GM12878 (cell line): ENCODE results near the gene ARHGAP9. TPM values are rescaled to one million over a fixed set of nuclear protein-coding genes. Genes with fewer than 3 reads are reported as not detected.

Source experiments
- ATAC-seq: fragments of 200-7000 bp; cut with Tn5 transposase; 3 replicates; pipeline ENCODE4 v1.9.1; 2020; ENCODE audit warnings: mild to moderate bottlenecking, moderate library complexity
- BruUV-seq: library from RNA; stranded (reverse); fragments of 400-500 nt; replicated peaks from 2 replicates; lab custom pipeline; 2021; lab: Mats Ljungman, UMichigan
- CTCF ChIA-PET: fragments of 300-600 bp; sonication (Branson Sonifier 250); formaldehyde crosslinking; extraction: SDS; loops from one replicate; lab custom pipeline; 2021; ENCODE audit warnings: inconsistent platforms; lab: Yijun Ruan, JAX
- POLR2A ChIA-PET: fragments of 350-600 bp; formaldehyde crosslinking; extraction: SDS; loops from one replicate; lab custom pipeline; 2021; ENCODE audit warnings: inconsistent platforms; lab: Charles Lee
- RAD21 ChIA-PET: fragments of 300-600 bp; sonication (Branson Sonifier 250); formaldehyde crosslinking; loops from one replicate; lab custom pipeline; 2023; ENCODE audit warnings: antibody characterized with exemption; ENCODE audit not compliant: unreplicated experiment; lab: Charles Lee
- SMC1A ChIA-PET: fragments of 300-600 bp; sonication (Branson Sonifier 250); formaldehyde crosslinking; loops from one replicate; lab custom pipeline; 2023; ENCODE audit not compliant: unreplicated experiment, uncharacterized antibody; lab: Charles Lee
- DNase-seq: peaks from one replicate; pipeline ENCODE4 v3.0.0-alpha.2; 2011; ENCODE audit warnings: low read depth, low spot score
- FAIRE-seq: peaks from 3 replicates; lab custom pipeline; 2011; peaks lifted over from hg19 to GRCh38; lab: Jason Lieb, UNC
- H2AFZ ChIP-seq: 2 replicates; pipeline ENCODE4 v1.6.0; 2011; ENCODE audit warnings: low read depth, low read length, control low read depth; ENCODE audit not compliant: control insufficient read depth
- H3K27ac ChIP-seq: 2 replicates; pipeline ENCODE4 v1.5.1; 2011; ENCODE audit warnings: control low read depth; ENCODE audit not compliant: control insufficient read depth, insufficient read depth
- H3K27me3 ChIP-seq, 2 experiments: replicated peaks in 1 of 2; 2 replicates each; pipeline versions ENCODE4 v1.6.0 to v1.6.1; 2011; ENCODE audit warnings: low read length in 1 of 2; ENCODE audit not compliant: control insufficient read depth in 2 of 2, insufficient read depth in 2 of 2
- H3K36me3 ChIP-seq, 2 experiments: 2 replicates each; pipeline ENCODE4 v1.5.1; 2011; ENCODE audit warnings: low read length in 1 of 2; ENCODE audit not compliant: control insufficient read depth in 2 of 2, insufficient read depth in 2 of 2
- H3K4me1 ChIP-seq: 2 replicates; pipeline ENCODE4 v1.6.1; 2011; ENCODE audit warnings: mild to moderate bottlenecking, low read length, moderate library complexity, mixed read lengths; ENCODE audit not compliant: control insufficient read depth, insufficient read depth
- H3K4me2 ChIP-seq: 2 replicates; pipeline ENCODE4 v1.6.0; 2011; ENCODE audit warnings: control low read depth; ENCODE audit not compliant: control insufficient read depth, insufficient read depth
- H3K4me3 ChIP-seq: fragments of 200-600 bp; sonication (generic); 2 replicates; pipeline ENCODE4 v1.5.1; 2016
- H3K79me2 ChIP-seq: 2 replicates; pipeline ENCODE4 v1.6.0; 2011; ENCODE audit warnings: low read length; ENCODE audit not compliant: control insufficient read depth, insufficient read depth
- H3K9ac ChIP-seq: 2 replicates; pipeline ENCODE4 v1.8.0; 2011; ENCODE audit warnings: low read length, control low read depth, mixed read lengths; ENCODE audit not compliant: control insufficient read depth, insufficient read depth
- H3K9me3 ChIP-seq: replicated peaks from 3 replicates; pipeline ENCODE4 v1.5.1; 2011; ENCODE audit warnings: mild to moderate bottlenecking, low read length; ENCODE audit not compliant: control insufficient read depth, insufficient read depth
- H4K20me1 ChIP-seq: 2 replicates; pipeline ENCODE4 v1.6.0; 2011; ENCODE audit not compliant: control insufficient read depth, insufficient read depth
- BMI1 ChIP-seq: fragments of 450-650 bp; IDR thresholded peaks from 2 replicates; pipeline ENCODE4 v1.6.1; 2016; ENCODE audit warnings: mild to moderate bottlenecking, moderate library complexity, borderline replicate concordance
- IRF3 ChIP-seq: fragments of 450-650 bp; IDR thresholded peaks from 2 replicates; pipeline ENCODE4 v1.6.1; 2014; ENCODE audit warnings: mild to moderate bottlenecking
- POU2F2 ChIP-seq: IDR thresholded peaks from 3 replicates; pipeline ENCODE4 v1.6.1; 2011; ENCODE audit warnings: low read depth, mild to moderate bottlenecking, low read length, borderline replicate concordance
- WGBS: methylation state at CpG from one replicate; pipeline ENCODE4 v1.1.6; 2016; ENCODE audit warnings: low lambda C conversion rate; ENCODE audit not compliant: insufficient replicate concordance, insufficient coverage; ENCODE audit errors: missing lambda C conversion rate; 5-methylcytosine and 5-hydroxymethylcytosine counted together
- in situ Hi-C: fragments of 300-500 bp; cut with MboI; formaldehyde crosslinking; loops from 9 replicates; pipeline ENCODE4 v1.14.3; 2018; ENCODE audit warnings: mixed read lengths
- intact Hi-C: fragments of 100-400 bp; cut with micrococcal nuclease; formaldehyde crosslinking; loops from one replicate; pipeline ENCODE4 v1.14.2; 2022; ENCODE audit not compliant: unreplicated experiment
- polyA plus RNA-seq, 11 experiments: library from polyadenylated mRNA; depleted of rRNA in 4 of 11; unstranded in 6 of 11; stranded (reverse) in 5 of 11; fragments of >200 nt; fragmentation: Nextera tagmentation in 4 of 11; fragmentation: Illumina TruSeq in 1 of 11; extraction: Ambion mirVana in 4 of 11; extraction: Trizol in 1 of 11; gene quantifications; 1 replicate in 1 of 11; 2 replicates in 10 of 11; pipeline versions ENCODE4 v1.2.1 to v1.2.3, GENCODE V29; 2011 to 2016; ENCODE audit warnings: inconsistent platforms in 2 of 11, missing spikeins in 2 of 11, low read depth in 1 of 11
- total RNA-seq, 4 experiments: library from RNA; depleted of rRNA in 3 of 4; stranded (reverse); fragments of >200 nt in 3 of 4; fragmentation: Illumina TruSeq in 1 of 4; extraction: Trizol in 1 of 4; gene quantifications; 2 replicates each; pipeline versions ENCODE4 v1.2.1 to v1.2.3, GENCODE V29; 2013 to 2021
- TF ChIP-seq, protein P1 (sequence below): fragments of 450-650 bp; formaldehyde crosslinking; IDR thresholded peaks from 2 replicates; pipeline ENCODE4 v1.4.0; 2020; ENCODE audit warnings: mild to moderate bottlenecking, moderate library complexity
- TF ChIP-seq, protein P2 (sequence below): IDR thresholded peaks from 2 replicates; pipeline ENCODE4 v1.6.1; 2011; ENCODE audit warnings: mild to moderate bottlenecking, low read depth, low read length, moderate library complexity; ENCODE audit not compliant: insufficient replicate concordance

Gene ARHGAP9
- total and polyA plus RNA-seq, 10 of the 15 experiments (the other 5 are each of a cell fraction or from before 2014, with no cell fraction given), result 19.5 to 102 (median 76.8) TPM

DNA sequence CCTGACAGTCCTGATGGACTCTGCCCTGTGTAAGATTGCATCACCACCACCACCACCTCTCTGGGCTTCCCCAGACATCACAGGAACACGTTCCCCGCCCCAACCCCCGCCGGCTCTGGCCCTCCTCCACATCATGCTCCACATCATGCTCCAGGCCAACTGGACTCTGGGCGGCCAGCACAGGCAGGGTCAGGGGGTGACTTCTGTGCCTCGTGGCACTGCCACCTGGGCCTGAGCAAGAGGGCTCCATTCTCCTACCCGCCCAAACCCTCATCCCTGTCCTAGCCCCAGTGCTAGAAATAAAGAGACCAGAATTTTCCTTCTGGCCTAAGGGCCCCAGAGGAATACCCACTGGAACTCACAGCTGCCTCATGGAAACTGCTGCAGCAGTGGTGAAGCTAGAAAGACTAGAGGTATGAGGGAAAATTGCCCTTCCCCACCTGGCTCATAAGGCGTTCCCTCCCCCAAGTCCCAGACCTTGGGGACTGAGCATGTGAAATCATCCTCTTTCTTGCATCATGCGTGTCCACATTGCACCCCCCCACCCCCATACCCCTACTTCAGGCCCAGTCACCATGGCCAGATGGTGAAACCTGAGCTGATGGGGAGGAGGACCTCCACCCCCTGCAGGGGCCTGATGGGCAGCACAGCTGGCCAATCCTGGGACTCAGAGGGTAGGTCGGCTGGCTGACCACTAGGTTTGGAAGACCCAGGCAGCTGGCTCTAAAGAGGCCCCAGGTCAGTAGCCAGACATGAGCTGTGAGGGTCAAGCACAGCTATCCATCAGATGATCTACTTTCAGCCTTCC lies 24.9 kb downstream of the ARHGAP9 start, which contains the start of gene INHBE (continued):
- TF ChIP-seq, protein P1, sequence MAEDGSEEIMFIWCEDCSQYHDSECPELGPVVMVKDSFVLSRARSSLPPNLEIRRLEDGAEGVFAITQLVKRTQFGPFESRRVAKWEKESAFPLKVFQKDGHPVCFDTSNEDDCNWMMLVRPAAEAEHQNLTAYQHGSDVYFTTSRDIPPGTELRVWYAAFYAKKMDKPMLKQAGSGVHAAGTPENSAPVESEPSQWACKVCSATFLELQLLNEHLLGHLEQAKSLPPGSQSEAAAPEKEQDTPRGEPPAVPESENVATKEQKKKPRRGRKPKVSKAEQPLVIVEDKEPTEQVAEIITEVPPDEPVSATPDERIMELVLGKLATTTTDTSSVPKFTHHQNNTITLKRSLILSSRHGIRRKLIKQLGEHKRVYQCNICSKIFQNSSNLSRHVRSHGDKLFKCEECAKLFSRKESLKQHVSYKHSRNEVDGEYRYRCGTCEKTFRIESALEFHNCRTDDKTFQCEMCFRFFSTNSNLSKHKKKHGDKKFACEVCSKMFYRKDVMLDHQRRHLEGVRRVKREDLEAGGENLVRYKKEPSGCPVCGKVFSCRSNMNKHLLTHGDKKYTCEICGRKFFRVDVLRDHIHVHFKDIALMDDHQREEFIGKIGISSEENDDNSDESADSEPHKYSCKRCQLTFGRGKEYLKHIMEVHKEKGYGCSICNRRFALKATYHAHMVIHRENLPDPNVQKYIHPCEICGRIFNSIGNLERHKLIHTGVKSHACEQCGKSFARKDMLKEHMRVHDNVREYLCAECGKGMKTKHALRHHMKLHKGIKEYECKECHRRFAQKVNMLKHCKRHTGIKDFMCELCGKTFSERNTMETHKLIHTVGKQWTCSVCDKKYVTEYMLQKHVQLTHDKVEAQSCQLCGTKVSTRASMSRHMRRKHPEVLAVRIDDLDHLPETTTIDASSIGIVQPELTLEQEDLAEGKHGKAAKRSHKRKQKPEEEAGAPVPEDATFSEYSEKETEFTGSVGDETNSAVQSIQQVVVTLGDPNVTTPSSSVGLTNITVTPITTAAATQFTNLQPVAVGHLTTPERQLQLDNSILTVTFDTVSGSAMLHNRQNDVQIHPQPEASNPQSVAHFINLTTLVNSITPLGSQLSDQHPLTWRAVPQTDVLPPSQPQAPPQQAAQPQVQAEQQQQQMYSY, result no peak
- TF ChIP-seq, protein P2, sequence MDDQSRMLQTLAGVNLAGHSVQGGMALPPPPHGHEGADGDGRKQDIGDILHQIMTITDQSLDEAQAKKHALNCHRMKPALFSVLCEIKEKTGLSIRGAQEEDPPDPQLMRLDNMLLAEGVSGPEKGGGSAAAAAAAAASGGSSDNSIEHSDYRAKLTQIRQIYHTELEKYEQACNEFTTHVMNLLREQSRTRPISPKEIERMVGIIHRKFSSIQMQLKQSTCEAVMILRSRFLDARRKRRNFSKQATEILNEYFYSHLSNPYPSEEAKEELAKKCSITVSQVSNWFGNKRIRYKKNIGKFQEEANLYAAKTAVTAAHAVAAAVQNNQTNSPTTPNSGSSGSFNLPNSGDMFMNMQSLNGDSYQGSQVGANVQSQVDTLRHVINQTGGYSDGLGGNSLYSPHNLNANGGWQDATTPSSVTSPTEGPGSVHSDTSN, result peak; percentile 85
- TF ChIP-seq BMI1, result no peak
- no peak for TF ChIP-seq POU2F2

DNA sequence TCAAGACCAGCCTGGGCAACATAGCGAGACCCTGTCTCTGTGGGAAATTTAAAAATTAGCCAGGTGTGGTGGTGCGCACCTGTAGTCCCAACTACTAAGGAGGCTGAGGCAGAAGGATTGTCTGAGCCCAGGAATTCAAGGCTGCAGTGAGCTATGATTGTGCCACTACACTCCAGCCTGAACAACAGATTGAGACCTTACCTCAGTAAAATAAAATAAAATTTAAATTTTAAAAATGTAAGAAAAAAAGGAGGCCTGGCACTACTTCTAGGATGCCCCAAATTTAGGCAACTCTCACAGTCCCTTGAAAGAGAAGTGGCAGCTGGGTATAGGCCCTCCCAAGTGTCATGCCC lies 25.5 kb downstream of the ARHGAP9 start:
- ChIA-PET CTCF (interaction anchor here (0.8 to 11.0 kb wide), 27 partner anchors 8 to 268 kb away, joined by 3 to 540 read pairs (median 19); partner anchors contain the start of genes SHMT2 and STAC3), RAD21 (interaction anchor here (1.7 to 6.8 kb wide), 10 partner anchors 8 to 241 kb away, joined by 5 to 224 read pairs (median 33); partner anchors contain the start of genes INHBC and STAC3), POLR2A (interaction anchor here (0.5 to 6.1 kb wide), 7 partner anchors 20 to 207 kb away, joined by 3 to 29 read pairs (median 4); partner anchors contain the start of gene INHBC), SMC1A (interaction anchor here (0.9 to 7.6 kb wide), 13 partner anchors 22 to 241 kb away, joined by 3 to 226 read pairs (median 6); partner anchors contain the start of gene SHMT2)
- TF ChIP-seq IRF3, result no peak
- Histone ChIP-seq H3K9ac (no peak overlapping the region), H3K9me3 (no peaks in the 10 kb centered on the region), H4K20me1 (no peaks in the 10 kb centered on the region), H3K4me2 (no peak overlapping the region), H3K36me3 (no peaks in the 10 kb centered on the region), H3K27me3 (no peaks in the 10 kb centered on the region), H3K79me2 (no peaks in the 10 kb centered on the region), H3K27ac (no peak overlapping the region), H2AFZ (no peak overlapping the region), H3K4me3 (no peak overlapping the region), H3K4me1 (peaks cover 11% of the 10 kb centered on the region)
- intact Hi-C loops (no loop called here), in situ Hi-C loops (loop anchor here (10.0 kb wide), 1 partner anchor 139 kb away; no protein-coding TSS in a partner anchor)
- FAIRE-seq (no peak), ATAC-seq (no peak), DNase-seq (no peak)
- 100% methylated on average over 2 of the region's 2 CpGs for WGBS
- BruUV-seq, result no TSS peak
